RPMI8226 (cell line): ENCODE measurements around the gene TMBIM4.

Experiments
- DNase-seq: peaks from one replicate; pipeline ENCODE4 v3.0.0-alpha.2; 2015

The TMBIM4 gene

DNA sequence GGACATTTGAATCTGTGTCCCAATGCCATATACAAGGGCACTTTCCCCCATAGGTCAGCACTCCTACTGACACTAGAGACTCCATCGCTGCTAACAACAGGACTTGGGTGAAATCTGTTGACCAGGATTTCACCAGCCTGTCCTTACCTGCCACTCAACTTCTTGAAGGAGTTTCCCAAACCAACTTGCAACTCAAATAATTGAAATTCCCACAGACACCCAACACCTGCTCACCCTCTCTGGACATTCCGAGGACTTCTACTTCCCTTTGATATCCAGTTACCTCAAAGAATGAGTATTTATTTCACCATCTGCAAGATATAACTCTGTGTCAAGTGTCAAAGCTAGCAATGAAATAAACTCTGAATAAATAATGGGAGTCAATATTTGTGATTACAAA, 83.8 kb downstream of the TMBIM4 start:
- DNase-seq: no peak
